Gastroesophageal sphincter (tissue), 4 donors: ENCODE measurements around the gene PACRG. TPM values are rescaled to one million over a fixed set of nuclear protein-coding genes. Genes with fewer than 3 reads are reported as not detected.

Source experiments
- ATAC-seq: fragments of 150-250 bp; one replicate; pipeline ENCODE4 v1.9.1; 2016; ENCODE audit warnings: mild to moderate bottlenecking, moderate library complexity
- H3K27ac ChIP-seq, 4 donors: fragments of 200-600 bp; sonication (generic) in 3 of 4; 1 replicate in 3 of 4; 2 replicates in 1 of 4; pipeline ENCODE4 v1.5.1; 2016 to 2019
- H3K27me3 ChIP-seq: fragments of 200-600 bp; sonication (generic); one replicate; pipeline ENCODE4 v1.5.1; 2019
- H3K36me3 ChIP-seq, 2 donors: fragments of 200-600 bp; sonication (generic); one replicate each; pipeline ENCODE4 v1.5.1; 2019; ENCODE audit warnings: control low read depth in 1 of 2
- H3K4me1 ChIP-seq, 3 donors: fragments of 200-600 bp; sonication (generic); 1 replicate in 2 of 3; 2 replicates in 1 of 3; pipeline ENCODE4 v1.5.1; 2016 to 2019; ENCODE audit warnings: control low read depth in 2 of 3
- H3K4me3 ChIP-seq, 2 donors: fragments of 200-600 bp; sonication (generic); one replicate each; pipeline ENCODE4 v1.5.1; 2019; ENCODE audit warnings: mild to moderate bottlenecking in 1 of 2, moderate library complexity in 1 of 2
- H3K9me3 ChIP-seq, 3 donors: fragments of 200-600 bp; sonication (generic); one replicate each; pipeline ENCODE4 v1.5.1; 2017 to 2019; ENCODE audit warnings: control low read depth in 2 of 3
- EP300 ChIP-seq: sonication (generic); formaldehyde crosslinking; IDR thresholded peaks from one replicate; pipeline ENCODE4 v1.6.1; 2017; ENCODE audit warnings: antibody characterized with exemption, mild to moderate bottlenecking
- POLR2A ChIP-seq, 2 donors: fragments of 450-650 bp; IDR thresholded peaks; one replicate each; pipeline ENCODE4 v1.6.1; 2017; ENCODE audit warnings: antibody characterized with exemption in 2 of 2, mild to moderate bottlenecking in 2 of 2, moderate library complexity in 1 of 2
- POLR2AphosphoS5 ChIP-seq: sonication (generic); formaldehyde crosslinking; IDR thresholded peaks from one replicate; pipeline ENCODE4 v1.6.1; 2017; ENCODE audit warnings: antibody characterized with exemption
- WGBS, 2 donors: methylation state at CpG; one replicate each; pipeline ENCODE4 v1.1.5; 2018; ENCODE audit warnings: low coverage in 1 of 2; 5-methylcytosine and 5-hydroxymethylcytosine counted together
- total RNA-seq, 4 donors: library from RNA; depleted of rRNA; stranded (reverse); fragments of >200 nt; gene quantifications; one replicate each; pipeline ENCODE4 v1.1.0, GENCODE V29; 2016
- TF ChIP-seq, protein P1 (sequence below), 4 experiments: fragments of 200-600 bp in 2 of 4; fragments of 450-650 bp in 2 of 4; sonication (generic) in 1 of 4; IDR thresholded peaks; one replicate each; pipeline ENCODE4 v1.5.1; 2017 to 2019; ENCODE audit warnings: antibody characterized with exemption in 4 of 4, mild to moderate bottlenecking in 2 of 4, moderate library complexity in 2 of 4

Gene PACRG
- total RNA-seq, 4 donors from 2014 or later = 1.0 to 7.0 TPM; not detected in 2

DNA sequence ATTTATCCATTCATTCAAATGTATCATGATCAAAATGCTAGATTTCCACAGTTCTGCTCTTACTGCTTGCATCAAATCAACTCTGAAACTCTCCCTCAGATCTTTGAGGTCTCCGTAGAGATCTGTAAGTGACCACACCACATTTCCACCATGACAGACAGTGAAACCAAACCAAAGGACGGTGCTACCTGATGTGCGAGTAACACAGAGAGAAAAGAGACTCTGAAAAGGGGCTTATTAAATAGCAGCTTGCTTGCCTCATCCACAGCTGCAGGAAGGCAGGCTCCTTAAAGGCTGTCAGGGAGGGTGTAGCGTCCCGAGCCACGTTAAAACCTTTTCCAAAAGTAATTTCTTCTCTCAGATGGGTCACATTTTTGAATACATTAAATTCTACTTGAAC lies 335.8 kb downstream of the PACRG start:
- Histone ChIP-seq H3K9me3 (peaks cover 0 to 4% (median 0%) of the 10 kb centered on the region in 3 donors), H3K27me3 (no peaks in the 10 kb centered on the region), H3K4me3 (no peak overlapping the region), H3K27ac (no peak overlapping the region), H3K36me3 (peaks cover 0 to 10% of the 10 kb centered on the region in 2 donors), H3K4me1 (no peaks in the 10 kb centered on the region)
- no peak for ATAC-seq
- TF ChIP-seq POLR2AphosphoS5 (no peak), POLR2A (IDR thresholded peaks at IDR 0.05) (no peak), EP300 (no peak)
- TF ChIP-seq, protein P1, sequence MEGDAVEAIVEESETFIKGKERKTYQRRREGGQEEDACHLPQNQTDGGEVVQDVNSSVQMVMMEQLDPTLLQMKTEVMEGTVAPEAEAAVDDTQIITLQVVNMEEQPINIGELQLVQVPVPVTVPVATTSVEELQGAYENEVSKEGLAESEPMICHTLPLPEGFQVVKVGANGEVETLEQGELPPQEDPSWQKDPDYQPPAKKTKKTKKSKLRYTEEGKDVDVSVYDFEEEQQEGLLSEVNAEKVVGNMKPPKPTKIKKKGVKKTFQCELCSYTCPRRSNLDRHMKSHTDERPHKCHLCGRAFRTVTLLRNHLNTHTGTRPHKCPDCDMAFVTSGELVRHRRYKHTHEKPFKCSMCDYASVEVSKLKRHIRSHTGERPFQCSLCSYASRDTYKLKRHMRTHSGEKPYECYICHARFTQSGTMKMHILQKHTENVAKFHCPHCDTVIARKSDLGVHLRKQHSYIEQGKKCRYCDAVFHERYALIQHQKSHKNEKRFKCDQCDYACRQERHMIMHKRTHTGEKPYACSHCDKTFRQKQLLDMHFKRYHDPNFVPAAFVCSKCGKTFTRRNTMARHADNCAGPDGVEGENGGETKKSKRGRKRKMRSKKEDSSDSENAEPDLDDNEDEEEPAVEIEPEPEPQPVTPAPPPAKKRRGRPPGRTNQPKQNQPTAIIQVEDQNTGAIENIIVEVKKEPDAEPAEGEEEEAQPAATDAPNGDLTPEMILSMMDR (IDR thresholded peaks at IDR 0.05) = no peak
- 54 to 59% methylated on average over 4 to 6 of the region's 6 CpGs for WGBS, 2 donors

DNA sequence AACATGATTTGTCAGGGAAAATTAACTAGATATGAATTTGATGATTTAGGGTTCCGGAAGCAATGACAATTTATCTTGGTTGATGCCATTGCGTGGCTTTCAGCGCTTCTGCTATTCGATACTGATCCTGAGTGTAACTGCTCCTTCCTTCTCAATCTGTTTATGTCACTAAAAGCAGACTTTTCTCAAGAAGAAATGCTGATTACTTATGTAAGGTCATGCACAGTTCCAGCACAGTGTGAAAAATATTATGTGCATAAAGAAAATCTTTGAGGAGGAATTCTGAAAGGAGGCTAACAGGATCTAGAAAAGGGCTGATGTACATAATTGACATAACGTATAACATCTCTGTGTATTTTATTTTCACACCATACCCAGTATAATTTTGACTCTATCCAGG lies 336.6 kb downstream of the PACRG start:
- Histone ChIP-seq H3K9me3 (no peaks in the 10 kb centered on the region), H3K4me3 (no peak overlapping the region), H3K27ac (no peak overlapping the region), H3K4me1 (no peaks in the 10 kb centered on the region), H3K36me3 (peaks cover 0 to 10% of the 10 kb centered on the region in 2 donors), H3K27me3 (no peaks in the 10 kb centered on the region)
- TF ChIP-seq POLR2A (IDR thresholded peaks at IDR 0.05) = no peak
- TF ChIP-seq, protein P1 (IDR thresholded peaks at IDR 0.05) = no peak
- TF ChIP-seq POLR2AphosphoS5 = no peak
- TF ChIP-seq EP300 = no peak
- 82 to 85% methylated on average over 3 to 4 of the region's 5 CpGs for WGBS, 2 donors
- ATAC-seq = no peak

DNA sequence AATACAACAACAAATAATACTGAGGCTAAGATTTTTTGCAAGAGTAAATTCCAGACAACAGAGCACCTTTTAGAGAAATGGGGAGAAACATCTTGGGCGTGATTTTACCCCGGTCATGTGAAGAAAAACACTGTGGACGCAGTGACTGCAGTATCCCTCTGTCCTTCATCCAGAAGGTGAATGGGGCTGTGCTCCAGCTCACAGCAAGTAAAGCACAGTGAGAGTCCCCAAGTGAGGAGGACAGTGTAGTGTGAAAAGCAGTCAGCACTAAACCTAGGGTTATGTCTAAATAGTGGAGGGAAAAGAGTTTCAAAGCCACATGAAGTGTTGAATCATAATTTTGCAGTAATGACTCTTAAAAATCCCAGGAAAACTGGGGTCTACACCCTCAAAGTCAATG lies 338.4 kb downstream of the PACRG start:
- 91% methylated on average over 3 of the region's 3 CpGs; no CpG with 5 or more reads in 1 of the 2 donors for WGBS, 2 donors
- no peak for ATAC-seq

DNA sequence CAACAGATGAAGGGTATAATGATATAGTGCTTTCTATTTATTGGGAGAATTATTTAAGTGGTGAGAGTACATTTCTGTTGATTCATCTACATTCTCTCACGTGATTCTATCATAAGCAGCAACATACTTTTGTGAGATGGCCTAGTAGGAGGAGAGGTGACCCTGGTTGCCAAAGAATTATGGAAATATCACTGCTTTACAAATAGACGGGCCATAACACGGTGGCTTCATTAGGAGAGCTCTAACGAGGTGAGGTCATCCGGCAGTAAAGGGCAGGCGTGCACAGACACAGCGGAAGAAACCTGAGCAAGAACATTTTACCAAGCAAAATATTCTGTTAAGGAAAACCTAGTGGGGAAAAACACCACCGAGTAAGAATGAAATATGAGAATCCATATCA lies 349.4 kb downstream of the PACRG start:
- Histone ChIP-seq H3K27ac (no peak overlapping the region), H3K4me1 (no peaks in the 10 kb centered on the region), H3K9me3 (peaks cover 0 to 3% (median 0%) of the 10 kb centered on the region in 3 donors), H3K27me3 (no peaks in the 10 kb centered on the region), H3K4me3 (no peak overlapping the region), H3K36me3 (no peaks in the 10 kb centered on the region)
- 77 to 86% methylated on average over 4 to 8 of the region's 8 CpGs for WGBS, 2 donors
- TF ChIP-seq, protein P1 (IDR thresholded peaks at IDR 0.05) = no peak
- no peak for TF ChIP-seq EP300
- TF ChIP-seq POLR2A (IDR thresholded peaks at IDR 0.05) = no peak
- TF ChIP-seq POLR2AphosphoS5 = no peak
- no peak for ATAC-seq

More for the DNA sequence above, 338.4 kb downstream of the PACRG start:
- H3K27ac ChIP-seq = no peak overlapping the region
- H3K4me3 ChIP-seq = no peak overlapping the region
- no peak for TF ChIP-seq POLR2AphosphoS5
- no peak for TF ChIP-seq EP300
- TF ChIP-seq POLR2A (IDR thresholded peaks at IDR 0.05) = no peak
- TF ChIP-seq, protein P1 (IDR thresholded peaks at IDR 0.05) = no peak
- H3K4me1 ChIP-seq = no peaks in the 10 kb centered on the region
- no peaks in the 10 kb centered on the region for H3K9me3 ChIP-seq
- H3K27me3 ChIP-seq = no peaks in the 10 kb centered on the region
- peaks cover 0 to 10% of the 10 kb centered on the region in 2 donors for H3K36me3 ChIP-seq

DNA sequence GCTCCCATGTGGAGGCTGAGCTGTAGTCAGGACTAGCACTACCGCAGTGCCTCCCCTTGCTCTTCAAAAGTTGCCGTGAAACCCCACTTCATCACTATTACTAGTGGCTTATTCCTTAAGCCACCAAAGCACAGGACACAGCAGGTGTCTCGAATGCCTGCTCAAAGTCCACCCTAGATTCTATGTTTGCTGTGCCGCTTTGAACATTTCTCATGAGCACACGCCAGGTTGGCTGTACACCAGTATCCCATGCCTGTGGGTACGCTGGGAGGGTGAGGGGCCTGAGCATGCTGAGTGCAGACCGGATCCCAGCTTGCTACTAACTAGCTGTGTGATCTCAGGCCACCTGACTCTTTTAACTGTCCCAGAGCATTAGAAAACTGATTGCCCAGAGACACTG lies 350.9 kb downstream of the PACRG start:
- no peak overlapping the region for H3K4me3 ChIP-seq
- no peak for ATAC-seq
- H3K27ac ChIP-seq = no peak overlapping the region
- H3K36me3 ChIP-seq = no peaks in the 10 kb centered on the region
- no peak for TF ChIP-seq EP300
- no peak for TF ChIP-seq POLR2AphosphoS5
- TF ChIP-seq, protein P1 (IDR thresholded peaks at IDR 0.05) = no peak
- TF ChIP-seq POLR2A (IDR thresholded peaks at IDR 0.05) = no peak
- H3K4me1 ChIP-seq = no peaks in the 10 kb centered on the region
- peaks cover 0 to 3% (median 0%) of the 10 kb centered on the region in 3 donors for H3K9me3 ChIP-seq
- 90 to 95% methylated on average over 2 to 5 of the region's 7 CpGs for WGBS, 2 donors
- H3K27me3 ChIP-seq = no peaks in the 10 kb centered on the region
